Activated naive CD4-positive, alpha-beta T cell treated with anti-CD3 and anti-CD28 coated beads, Interleukin-2, amount 50 U/mL, for 16 hours (primary cell): ENCODE results near the gene AGTRAP.

Experiments
- DNase-seq: peaks from one replicate; pipeline ENCODE4 v3.0.0-alpha.2; 2020

Gene AGTRAP

DNA sequence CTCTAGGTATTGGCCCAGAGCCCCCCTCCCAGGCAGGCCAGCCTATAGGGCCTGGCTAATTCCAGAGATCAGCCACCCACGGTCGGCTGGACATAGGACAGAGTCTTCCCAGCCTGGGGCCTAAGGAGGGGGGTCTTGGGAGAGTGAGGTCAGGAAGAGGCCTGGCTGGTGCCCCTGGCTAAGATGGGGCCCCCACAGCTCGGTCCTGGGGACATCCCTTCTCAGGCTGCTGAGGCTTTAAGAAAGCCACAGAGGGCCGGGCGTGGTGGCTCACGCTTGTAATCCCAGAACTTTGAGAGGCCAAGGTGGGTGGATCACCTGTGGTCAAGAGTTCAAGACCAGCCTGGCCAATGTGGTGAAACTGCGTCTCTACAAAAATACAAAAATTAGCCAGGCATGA, 28.6 kb downstream of the AGTRAP start:
- no peak for DNase-seq

- no peak for DNase-seq
Measured at GRCh38 chr1:11765661-11766428, 29.9 kb downstream of the AGTRAP start.

DNA sequence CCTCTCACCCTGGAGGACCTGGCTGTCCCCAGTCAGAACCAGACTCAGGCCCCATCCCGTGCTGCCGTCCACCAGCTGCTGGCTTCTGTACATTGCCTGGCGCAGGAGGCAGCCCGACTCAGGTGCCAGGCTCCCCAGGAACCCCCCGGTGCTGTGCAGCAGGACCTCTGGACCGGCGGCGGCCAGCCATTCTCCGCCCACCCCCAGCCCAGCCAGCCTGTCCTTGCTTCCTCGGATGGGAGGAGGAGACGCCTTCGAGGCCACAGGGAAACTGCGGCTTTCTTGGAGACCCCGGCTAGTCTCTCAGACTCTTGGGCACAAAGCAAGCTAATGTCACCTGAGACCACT, 30.5 kb downstream of the AGTRAP start:
- no peak for DNase-seq

DNA sequence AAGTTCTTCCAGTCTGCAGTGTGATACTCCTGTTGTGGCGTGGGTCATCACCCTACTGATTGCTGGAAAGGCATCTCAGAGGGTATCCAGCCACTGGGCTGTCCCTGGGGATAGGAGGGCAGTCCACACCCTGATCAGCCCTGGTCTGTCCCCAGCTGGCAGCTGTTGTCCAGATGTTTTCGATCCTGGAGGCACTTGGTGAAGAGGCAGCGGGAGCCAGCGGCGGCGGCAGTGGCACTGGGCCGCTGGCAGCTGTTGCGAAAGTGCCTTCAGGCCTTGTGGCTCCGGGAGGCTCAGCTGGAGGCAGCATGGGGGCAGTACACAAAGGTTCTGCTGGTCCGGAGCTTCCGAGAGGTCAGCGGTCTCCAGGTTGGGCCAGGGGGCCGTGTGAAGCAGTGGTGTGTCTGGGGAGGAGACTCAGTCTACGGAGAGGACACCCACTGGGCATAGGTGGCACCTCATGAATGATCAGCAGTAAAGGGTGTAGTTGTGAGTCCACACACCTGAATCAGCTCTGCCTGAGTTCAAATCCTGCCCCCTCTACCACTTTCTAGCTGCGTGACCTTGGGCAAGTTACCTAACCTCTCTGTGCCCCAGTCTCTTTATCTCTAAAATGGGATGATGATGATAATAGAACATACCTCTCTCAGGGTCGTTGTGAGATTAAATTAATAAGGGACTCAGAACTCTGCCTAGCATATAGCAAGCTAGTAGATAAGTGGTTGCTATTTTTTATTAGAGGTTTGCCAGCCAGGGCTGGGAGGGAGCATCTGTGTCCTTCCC, 32.2 kb downstream of the AGTRAP start:
- DNase-seq = no peak

DNA sequence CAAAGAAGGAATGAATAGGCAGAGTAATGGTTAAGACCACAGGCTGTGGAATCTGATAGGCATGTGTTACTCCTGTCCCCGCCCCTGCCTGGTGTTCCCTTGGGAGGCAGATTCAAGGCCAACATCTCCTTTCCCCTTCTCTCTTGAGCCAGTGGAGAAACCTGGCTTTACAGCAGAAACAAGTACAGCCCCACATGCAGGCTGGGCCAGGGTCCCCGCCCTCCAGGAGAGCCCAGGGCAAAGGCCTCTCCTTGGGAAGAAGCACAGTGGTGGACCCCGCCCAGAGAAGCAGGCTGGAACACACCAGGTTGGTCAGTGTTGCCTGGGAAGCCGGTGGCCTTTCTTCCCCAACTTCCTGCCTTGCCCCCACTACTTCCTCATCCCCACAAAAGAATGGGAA, 32.9 kb downstream of the AGTRAP start:
- DNase-seq = no peak

DNA sequence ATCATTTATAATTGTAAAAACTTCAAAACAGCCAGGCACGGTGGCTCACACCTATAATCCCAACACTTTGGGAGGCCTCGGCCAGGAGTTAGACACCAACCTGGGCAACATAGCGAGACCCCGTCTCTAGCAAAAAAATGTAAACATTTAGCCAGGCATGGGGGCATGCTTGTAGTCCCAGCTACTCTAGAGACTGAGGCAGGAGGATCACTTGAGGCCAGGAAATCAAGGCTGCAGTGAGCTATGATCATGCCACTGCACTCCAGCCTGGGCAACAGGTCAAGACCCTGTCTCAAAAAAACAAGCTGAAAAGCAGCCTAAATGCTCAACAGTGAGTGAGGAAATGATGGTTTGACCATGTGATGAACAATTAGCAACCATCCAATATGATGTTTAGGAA, 33.3 kb downstream of the AGTRAP start:
- no peak for DNase-seq

DNA sequence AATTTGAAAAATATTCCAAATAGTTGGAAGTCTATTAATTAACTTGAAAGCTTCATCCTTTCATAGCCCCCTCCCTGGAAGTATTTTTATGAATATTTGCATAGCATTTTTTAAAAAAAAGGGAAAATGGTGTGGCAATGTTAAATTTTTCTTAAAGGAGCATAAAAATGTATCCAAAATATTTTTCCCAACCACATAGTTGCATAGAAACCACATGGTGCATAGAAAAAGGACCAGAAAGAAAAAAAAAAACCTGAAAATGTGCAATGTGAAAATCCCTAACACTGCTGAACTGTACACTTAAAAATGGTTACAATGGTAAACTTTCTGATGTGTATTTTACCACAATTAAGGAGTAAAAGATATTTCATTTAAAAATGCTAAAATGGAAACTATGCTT, 34.1 kb downstream of the AGTRAP start:
- DNase-seq = no peak

DNA sequence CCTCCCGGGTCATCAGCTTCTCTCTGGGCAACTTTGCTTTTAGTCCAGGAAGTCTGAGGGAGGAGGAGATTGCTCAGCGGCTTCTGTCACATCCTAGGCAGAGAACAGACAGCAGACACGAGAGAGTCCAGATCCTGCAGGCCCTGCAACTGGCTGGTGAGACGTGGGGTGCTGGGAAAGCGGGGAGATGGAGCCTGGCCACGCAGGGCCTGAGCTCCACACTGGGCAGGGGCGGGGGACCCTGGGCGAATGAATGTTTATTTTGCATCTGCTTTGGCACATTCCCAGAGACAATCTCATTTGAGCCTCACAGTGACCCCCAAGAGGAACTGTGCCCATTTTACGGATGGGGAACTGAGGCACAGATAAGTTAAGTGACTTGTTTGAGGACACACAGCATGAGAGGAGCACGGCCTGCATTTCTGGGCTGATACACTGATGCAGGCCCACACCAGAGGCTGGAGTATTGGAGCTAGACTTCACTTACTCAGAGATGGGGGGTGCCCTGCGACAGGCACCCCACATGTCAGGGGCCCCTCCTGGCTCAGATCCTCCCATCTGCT, 35.6 kb downstream of the AGTRAP start:
- no peak for DNase-seq

GRCh38 chr1:11772458-11772857, 36.5 kb downstream of the AGTRAP start:
- no peak for DNase-seq

- DNase-seq = no peak
Measured at GRCh38 chr1:11774753-11775152, 38.8 kb downstream of the AGTRAP start.

GRCh38 chr1:11777658-11778322, 41.9 kb downstream of the AGTRAP start:
- no peak for DNase-seq

DNA sequence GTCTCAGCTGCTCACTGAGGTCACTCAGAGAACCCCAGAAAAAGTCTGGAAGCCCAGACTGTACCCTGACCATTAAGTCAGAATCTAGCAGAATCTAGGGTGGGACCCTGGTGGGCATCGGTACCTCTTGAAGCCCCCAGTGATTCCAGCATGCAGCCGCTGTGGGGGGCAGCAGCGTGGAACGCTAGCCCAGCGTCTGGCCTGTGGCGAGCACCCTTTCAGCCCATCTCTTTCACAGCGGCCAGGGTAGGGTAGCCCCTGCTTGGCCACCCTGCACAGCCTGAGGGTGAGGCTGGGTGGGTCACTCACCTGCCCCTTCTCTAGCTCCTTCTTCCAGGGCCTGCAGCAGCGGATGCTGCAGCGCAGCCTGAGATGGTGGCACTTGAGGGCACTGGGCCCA, 42.4 kb downstream of the AGTRAP start:
- no peak for DNase-seq

- DNase-seq = no peak
Measured at GRCh38 chr1:11778844-11779623, 43.1 kb downstream of the AGTRAP start.

- DNase-seq = no peak
Measured at GRCh38 chr1:11779715-11780379, 43.9 kb downstream of the AGTRAP start.

DNA sequence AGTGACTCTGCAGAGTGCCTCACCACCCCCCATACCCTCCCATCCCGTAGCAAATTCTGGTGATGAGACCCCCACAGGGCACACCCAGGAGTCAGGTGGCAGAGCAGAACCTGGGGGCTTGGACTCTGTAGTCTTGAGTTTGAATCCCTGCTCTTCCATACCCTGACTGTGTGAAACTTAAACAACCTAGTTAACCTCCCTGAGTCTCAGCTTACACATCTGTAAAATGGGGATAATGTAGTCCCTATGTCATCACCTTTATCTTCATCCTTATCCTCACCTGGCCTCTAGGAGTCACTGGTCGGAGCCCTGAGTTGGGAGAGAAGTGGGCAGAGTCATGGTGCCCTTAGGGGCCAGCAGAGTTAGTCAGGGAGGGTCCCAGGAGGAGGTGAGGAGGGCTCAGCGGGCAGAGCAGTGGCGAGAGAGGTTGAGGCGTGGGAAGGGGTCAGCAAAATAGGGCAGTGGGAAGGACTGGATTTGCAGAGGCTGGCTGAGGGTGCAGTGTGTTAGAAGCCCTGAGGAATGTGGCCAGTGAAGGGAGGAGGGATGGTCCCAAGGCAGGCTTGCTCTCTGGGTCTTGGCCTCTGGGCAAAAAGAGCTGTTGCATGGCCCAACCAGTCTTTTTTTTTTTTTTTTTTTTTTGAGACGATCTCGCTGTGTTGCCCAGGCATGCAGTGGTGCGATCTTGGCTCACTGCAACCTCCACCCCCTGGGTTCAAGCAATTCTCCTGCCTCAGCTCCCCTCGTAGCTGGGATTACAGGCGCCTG, 44.6 kb downstream of the AGTRAP start:
- no peak for DNase-seq

DNA sequence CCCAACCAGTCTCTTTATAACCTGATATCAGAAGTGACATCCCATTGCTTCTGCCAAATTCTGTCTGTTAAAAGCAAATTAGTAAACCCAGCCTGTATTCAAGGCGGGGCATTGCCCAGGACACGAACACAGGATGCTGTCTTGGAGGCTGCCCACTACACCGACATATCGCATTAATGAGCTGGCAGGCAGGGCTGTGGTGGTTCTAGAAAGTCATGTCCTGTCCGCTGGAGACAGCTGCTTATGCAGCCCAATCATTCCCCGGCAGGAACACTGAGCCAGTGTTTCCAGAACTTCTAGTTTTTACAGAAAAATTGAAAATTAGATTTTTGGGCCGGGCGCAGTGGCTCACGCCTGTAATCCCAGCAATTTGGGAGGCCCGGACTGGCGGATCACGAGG, 45.4 kb downstream of the AGTRAP start:
- DNase-seq = no peak

- DNase-seq = no peak
Measured at GRCh38 chr1:11782127-11782708, 46.3 kb downstream of the AGTRAP start.

DNA sequence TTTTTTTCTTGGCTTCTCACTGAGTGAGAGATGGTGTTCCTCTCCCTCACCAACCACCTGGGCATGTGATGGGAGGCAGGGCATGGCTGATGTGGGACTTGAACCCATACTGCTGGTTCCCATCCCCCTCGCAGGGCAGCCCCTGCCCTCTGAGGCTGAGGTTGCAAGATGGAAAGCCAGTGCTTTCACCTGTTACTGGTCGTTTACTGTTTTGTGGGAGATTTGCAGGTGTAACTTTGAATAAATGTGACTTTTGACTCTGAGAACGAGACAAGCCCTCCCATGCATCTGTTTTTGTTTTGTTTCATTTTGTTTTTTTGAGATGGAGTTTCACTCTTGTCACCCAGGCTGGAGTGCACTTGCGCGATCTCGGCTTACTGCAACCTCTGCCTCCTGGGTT, 47.6 kb downstream of the AGTRAP start:
- DNase-seq = no peak

GRCh38 chr1:11784256-11784992, 48.5 kb downstream of the AGTRAP start:
- DNase-seq = no peak
